HCT116 (cell line): Measurements from ENCODE around the gene TSACC. TPM values are rescaled to one million over a fixed set of nuclear protein-coding genes. Genes with fewer than 3 reads are reported as not detected.

Source experiments
- ATAC-seq: fragments of 200-7000 bp; cut with Tn5 transposase; 2 replicates; pipeline ENCODE4 v1.9.1; 2020; ENCODE audit warnings: mild to moderate bottlenecking, moderate library complexity
- BruUV-seq: library from RNA; stranded (reverse); fragments of 400-500 nt; replicated peaks from 2 replicates; lab custom pipeline; 2021; lab: Mats Ljungman, UMichigan
- CTCF ChIA-PET: fragments of 300-600 bp; sonication (Branson Sonifier 250); formaldehyde crosslinking; loops from one replicate; lab custom pipeline; 2021; ENCODE audit warnings: antibody characterized with exemption; lab: Charles Lee
- POLR2A ChIA-PET: fragments of 300-600, 350-600 bp; sonication (Branson Sonifier 250); formaldehyde crosslinking; loops from one replicate; lab custom pipeline; 2021; ENCODE audit warnings: antibody characterized with exemption; lab: Charles Lee
- RAD21 ChIA-PET, 2 experiments: fragments of 300-600 bp; sonication (Branson Sonifier 250); formaldehyde crosslinking; loops; one replicate each; lab custom pipeline; 2023; ENCODE audit warnings: low total read pairs in 2 of 2; ENCODE audit not compliant: uncharacterized antibody in 2 of 2, unreplicated experiment in 2 of 2, low non-redundant PET in 1 of 2; lab: Charles Lee
- DNase-seq: peaks from one replicate; pipeline ENCODE4 v3.0.0-alpha.2; 2010; ENCODE audit warnings: low read depth, low spot score
- H2AFZ ChIP-seq: fragments of 200-600 bp; shearing (Covaris generic), sonication (generic); 2 replicates; pipeline ENCODE4 v1.6.1; 2017; ENCODE audit warnings: low read depth, mixed run types, mixed read lengths, antibody characterized with exemption, low read length; ENCODE audit not compliant: poor library complexity, severe bottlenecking
- H3K27ac ChIP-seq: 2 replicates; pipeline ENCODE4 v1.5.1; 2012; ENCODE audit warnings: low read depth, low read length
- H3K27me3 ChIP-seq: fragments of 200-600 bp; sonication (generic); 2 replicates; pipeline ENCODE4 v1.6.1; 2016; ENCODE audit warnings: mixed run types, low read length, mixed read lengths; ENCODE audit not compliant: insufficient read depth
- H3K36me3 ChIP-seq, 2 experiments: fragments of 200-500 bp in 1 of 2; fragments of 200-600 bp in 1 of 2; sonication (Bioruptor generic) in 1 of 2; sonication (generic) in 1 of 2; 2 replicates each; pipeline versions ENCODE4 v1.5.1 to v1.6.1; 2014 to 2016; ENCODE audit warnings: low read length in 2 of 2, inconsistent platforms in 1 of 2, mixed read lengths in 1 of 2, mixed run types in 1 of 2; ENCODE audit not compliant: insufficient read depth in 2 of 2, control insufficient read depth in 1 of 2
- H3K4me1 ChIP-seq, 2 experiments: fragments of 200-600 bp in 1 of 2; sonication (generic) in 1 of 2; 2 replicates each; pipeline versions ENCODE4 v1.5.1 to v1.6.1; 2012 to 2017; ENCODE audit warnings: low read length in 2 of 2, inconsistent platforms in 1 of 2, mild to moderate bottlenecking in 1 of 2, mixed read lengths in 1 of 2, mixed run types in 1 of 2, moderate library complexity in 1 of 2; ENCODE audit not compliant: insufficient read depth in 2 of 2, control insufficient read depth in 1 of 2
- H3K4me2 ChIP-seq: fragments of 200-600 bp; sonication (generic); 2 replicates; pipeline ENCODE4 v1.6.1; 2017; ENCODE audit warnings: mixed run types, low read length, mixed read lengths
- H3K4me3 ChIP-seq, 2 experiments: fragments of 200-600 bp in 1 of 2; sonication (generic) in 1 of 2; replicated peaks in 1 of 2; 2 replicates each; pipeline ENCODE4 v1.5.1; 2011 to 2016; ENCODE audit warnings: low read length in 2 of 2, control low read depth in 1 of 2, low read depth in 1 of 2, mild to moderate bottlenecking in 1 of 2, mixed read lengths in 1 of 2, mixed run types in 1 of 2
- H3K79me2 ChIP-seq: fragments of 200-600 bp; sonication (generic); 2 replicates; pipeline ENCODE4 v1.6.1; 2017; ENCODE audit warnings: mild to moderate bottlenecking, mixed run types, low read length, moderate library complexity, mixed read lengths; ENCODE audit not compliant: insufficient read depth
- H3K9ac ChIP-seq: fragments of 200-600 bp; sonication (generic); 2 replicates; pipeline ENCODE4 v1.6.1; 2016; ENCODE audit warnings: low read length, mixed read lengths
- H3K9me2 ChIP-seq: fragments of 200-600 bp; sonication (generic), shearing (Covaris generic); 2 replicates; pipeline ENCODE4 v1.6.1; 2017; ENCODE audit warnings: mixed run types, mild to moderate bottlenecking, moderate library complexity; ENCODE audit not compliant: insufficient read depth
- H3K9me3 ChIP-seq, 2 experiments: fragments of 200-500 bp in 1 of 2; fragments of 200-600 bp in 1 of 2; sonication (Bioruptor generic) in 1 of 2; sonication (generic) in 1 of 2; 2 replicates each; pipeline ENCODE4 v1.6.1; 2014 to 2017; ENCODE audit warnings: low read length in 2 of 2, mixed read lengths in 2 of 2, inconsistent platforms in 1 of 2, low read depth in 1 of 2, mild to moderate bottlenecking in 1 of 2, mixed run types in 1 of 2, moderate library complexity in 1 of 2; ENCODE audit not compliant: control insufficient read depth in 1 of 2, insufficient read depth in 1 of 2
- H4K20me1 ChIP-seq: fragments of 200-600 bp; sonication (generic), shearing (Covaris generic); 2 replicates; pipeline ENCODE4 v1.6.1; 2017; ENCODE audit warnings: mixed run types, mild to moderate bottlenecking, moderate library complexity; ENCODE audit not compliant: insufficient read depth
- CBX3 ChIP-seq: IDR thresholded peaks from 2 replicates; pipeline ENCODE4 v1.6.1; 2012; ENCODE audit warnings: low read depth
- EZH2 ChIP-seq: fragments of 200-600 bp; sonication (generic); IDR thresholded peaks from 2 replicates; pipeline ENCODE4 v1.6.1; 2017; ENCODE audit warnings: antibody characterized with exemption, mixed run types
- RAD21 ChIP-seq: IDR thresholded peaks from 2 replicates; pipeline ENCODE4 v1.6.1; 2012; ENCODE audit warnings: low read depth, mild to moderate bottlenecking
- SRF ChIP-seq: IDR thresholded peaks from 2 replicates; pipeline ENCODE4 v1.6.1; 2012; ENCODE audit warnings: low read depth
- intact Hi-C: fragments of 100-400 bp; cut with micrococcal nuclease; formaldehyde crosslinking; loops from 2 replicates; pipeline ENCODE4 v1.10.0; 2022
- total RNA-seq: library from RNA; stranded (reverse); gene quantifications from one replicate; pipeline ENCODE4 v1.2.1, GENCODE V29; 2021; ENCODE audit not compliant: unreplicated experiment
- TF ChIP-seq, protein P1 (sequence below): IDR thresholded peaks from 2 replicates; pipeline ENCODE4 v1.6.1; 2011; ENCODE audit warnings: mild to moderate bottlenecking, low read length, moderate library complexity; ENCODE audit not compliant: insufficient replicate concordance; ENCODE audit errors: extremely low read depth
- TF ChIP-seq, protein P2 (sequence below): IDR thresholded peaks from 2 replicates; pipeline ENCODE4 v1.6.1; 2012
- TF ChIP-seq, protein P3 (sequence below), 3 experiments: fragments of 200-600 bp in 1 of 3; sonication (generic) in 1 of 3; IDR thresholded peaks in 2 of 3; conservative IDR thresholded peaks in 1 of 3; 2 replicates each; pipeline ENCODE4 v1.5.1; 2012 to 2017; ENCODE audit warnings: low read depth in 2 of 3, low read length in 2 of 3, antibody characterized with exemption in 1 of 3, borderline replicate concordance in 1 of 3, control low read depth in 1 of 3, mild to moderate bottlenecking in 1 of 3, mixed read lengths in 1 of 3, mixed run types in 1 of 3, moderate library complexity in 1 of 3; ENCODE audit not compliant: insufficient read depth in 1 of 3
- TF ChIP-seq, protein P4 (sequence below): IDR thresholded peaks from 2 replicates; pipeline ENCODE4 v1.6.1; 2012; ENCODE audit warnings: low read depth

TSACC gene
- total RNA-seq, 1 experiment from 2014 or later, result 1.0 TPM

DNA sequence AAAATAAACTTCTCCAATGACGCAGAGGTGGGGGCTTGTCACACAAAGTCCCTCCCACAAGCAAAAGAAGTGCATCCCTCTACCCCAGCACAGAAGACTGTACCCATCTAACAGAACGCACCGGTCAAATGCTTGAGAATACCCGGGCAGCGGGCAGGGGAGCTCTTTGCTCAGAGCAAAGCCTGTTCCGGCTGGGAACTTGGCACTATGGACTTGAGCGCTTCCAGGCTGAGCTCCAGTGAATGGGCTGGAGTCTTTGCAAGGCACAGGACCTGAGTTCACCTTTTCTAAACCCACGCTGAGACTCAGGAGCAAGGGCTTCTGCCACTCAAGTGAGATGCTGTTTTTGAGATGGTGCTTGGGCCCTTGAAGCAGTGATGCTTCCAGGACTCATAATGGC, 51.0 kb downstream of the TSACC start (continued):
- TF ChIP-seq, protein P1, sequence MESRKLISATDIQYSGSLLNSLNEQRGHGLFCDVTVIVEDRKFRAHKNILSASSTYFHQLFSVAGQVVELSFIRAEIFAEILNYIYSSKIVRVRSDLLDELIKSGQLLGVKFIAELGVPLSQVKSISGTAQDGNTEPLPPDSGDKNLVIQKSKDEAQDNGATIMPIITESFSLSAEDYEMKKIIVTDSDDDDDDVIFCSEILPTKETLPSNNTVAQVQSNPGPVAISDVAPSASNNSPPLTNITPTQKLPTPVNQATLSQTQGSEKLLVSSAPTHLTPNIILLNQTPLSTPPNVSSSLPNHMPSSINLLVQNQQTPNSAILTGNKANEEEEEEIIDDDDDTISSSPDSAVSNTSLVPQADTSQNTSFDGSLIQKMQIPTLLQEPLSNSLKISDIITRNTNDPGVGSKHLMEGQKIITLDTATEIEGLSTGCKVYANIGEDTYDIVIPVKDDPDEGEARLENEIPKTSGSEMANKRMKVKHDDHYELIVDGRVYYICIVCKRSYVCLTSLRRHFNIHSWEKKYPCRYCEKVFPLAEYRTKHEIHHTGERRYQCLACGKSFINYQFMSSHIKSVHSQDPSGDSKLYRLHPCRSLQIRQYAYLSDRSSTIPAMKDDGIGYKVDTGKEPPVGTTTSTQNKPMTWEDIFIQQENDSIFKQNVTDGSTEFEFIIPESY, result no peak
- TF ChIP-seq, all 23 proteins: peak for 0

DNA sequence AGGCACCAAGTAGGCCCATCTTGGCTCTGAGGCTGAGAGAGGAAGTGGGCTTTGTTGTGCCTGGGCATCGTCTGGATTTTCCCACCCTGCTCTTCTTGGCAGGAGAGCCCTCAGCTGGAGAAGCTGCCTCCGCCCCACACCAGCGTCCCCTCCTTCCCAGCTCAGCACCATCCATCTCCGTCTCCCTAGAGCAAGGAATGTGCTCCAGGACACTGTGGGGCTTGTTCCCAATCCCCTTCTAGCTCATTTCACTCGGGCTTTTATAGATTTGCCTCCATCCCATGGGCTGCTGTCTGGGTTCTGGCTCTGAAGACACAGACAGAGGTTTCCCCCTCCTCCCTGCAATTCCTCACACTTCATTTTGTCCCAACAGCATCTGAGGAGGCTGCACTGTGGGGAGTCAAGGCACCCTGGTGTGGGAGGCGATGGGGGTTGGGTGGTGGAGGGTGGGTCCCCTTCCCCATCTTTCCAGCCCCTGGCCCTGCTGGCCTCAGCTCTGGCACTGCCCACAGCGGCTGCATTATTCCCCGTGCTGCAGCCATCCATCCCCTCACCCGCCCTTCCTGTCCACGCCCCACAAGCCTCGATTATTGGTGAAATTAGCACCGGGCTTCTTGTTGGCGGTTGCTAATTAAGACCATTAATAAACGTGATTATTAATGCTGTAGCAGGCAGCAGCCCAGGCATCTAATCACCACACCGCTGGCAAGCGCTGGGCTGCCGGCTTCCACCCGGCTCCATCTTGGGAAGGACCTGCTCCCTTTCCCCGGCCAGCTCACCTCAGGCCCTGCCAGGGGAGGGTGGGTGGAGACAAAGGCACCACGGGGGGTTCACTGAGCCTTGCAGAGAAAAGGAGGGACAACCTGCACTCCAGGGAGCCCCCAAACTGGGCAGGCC, 52.4 kb downstream of the TSACC start:
- BruUV-seq, result no TSS peak
- Histone ChIP-seq H3K4me1 (peaks cover 0 to 14% of the 10 kb centered on the region in 2 experiments; a peak in 2 of 4 replicates), H3K27ac (no peak overlapping the region), H3K9ac (no peak overlapping the region), H3K36me3 (no peaks in the 10 kb centered on the region), H3K27me3 (no peaks in the 10 kb centered on the region), H4K20me1 (no peaks in the 10 kb centered on the region)
- ChIA-PET RAD21 (no interaction called here), POLR2A (no interaction called here)
- no peak for ATAC-seq
- TF ChIP-seq EZH2 (no peak), CBX3 (no peak), RAD21 (no peak), SRF (no peak)
- TF ChIP-seq, protein P2, sequence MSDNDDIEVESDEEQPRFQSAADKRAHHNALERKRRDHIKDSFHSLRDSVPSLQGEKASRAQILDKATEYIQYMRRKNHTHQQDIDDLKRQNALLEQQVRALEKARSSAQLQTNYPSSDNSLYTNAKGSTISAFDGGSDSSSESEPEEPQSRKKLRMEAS, result no peak
- TF ChIP-seq, protein P3, sequence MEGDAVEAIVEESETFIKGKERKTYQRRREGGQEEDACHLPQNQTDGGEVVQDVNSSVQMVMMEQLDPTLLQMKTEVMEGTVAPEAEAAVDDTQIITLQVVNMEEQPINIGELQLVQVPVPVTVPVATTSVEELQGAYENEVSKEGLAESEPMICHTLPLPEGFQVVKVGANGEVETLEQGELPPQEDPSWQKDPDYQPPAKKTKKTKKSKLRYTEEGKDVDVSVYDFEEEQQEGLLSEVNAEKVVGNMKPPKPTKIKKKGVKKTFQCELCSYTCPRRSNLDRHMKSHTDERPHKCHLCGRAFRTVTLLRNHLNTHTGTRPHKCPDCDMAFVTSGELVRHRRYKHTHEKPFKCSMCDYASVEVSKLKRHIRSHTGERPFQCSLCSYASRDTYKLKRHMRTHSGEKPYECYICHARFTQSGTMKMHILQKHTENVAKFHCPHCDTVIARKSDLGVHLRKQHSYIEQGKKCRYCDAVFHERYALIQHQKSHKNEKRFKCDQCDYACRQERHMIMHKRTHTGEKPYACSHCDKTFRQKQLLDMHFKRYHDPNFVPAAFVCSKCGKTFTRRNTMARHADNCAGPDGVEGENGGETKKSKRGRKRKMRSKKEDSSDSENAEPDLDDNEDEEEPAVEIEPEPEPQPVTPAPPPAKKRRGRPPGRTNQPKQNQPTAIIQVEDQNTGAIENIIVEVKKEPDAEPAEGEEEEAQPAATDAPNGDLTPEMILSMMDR (IDR thresholded peaks at IDR 0.05 in 2 of 3, conservative IDR thresholded peaks at IDR 0.05 in 1 of 3; ENCODE audit: borderline replicate concordance in 1 of 3, insufficient read depth in 1 of 3, low read depth in 2 of 3, low read length in 2 of 3), result no peak
- TF ChIP-seq, protein P4, sequence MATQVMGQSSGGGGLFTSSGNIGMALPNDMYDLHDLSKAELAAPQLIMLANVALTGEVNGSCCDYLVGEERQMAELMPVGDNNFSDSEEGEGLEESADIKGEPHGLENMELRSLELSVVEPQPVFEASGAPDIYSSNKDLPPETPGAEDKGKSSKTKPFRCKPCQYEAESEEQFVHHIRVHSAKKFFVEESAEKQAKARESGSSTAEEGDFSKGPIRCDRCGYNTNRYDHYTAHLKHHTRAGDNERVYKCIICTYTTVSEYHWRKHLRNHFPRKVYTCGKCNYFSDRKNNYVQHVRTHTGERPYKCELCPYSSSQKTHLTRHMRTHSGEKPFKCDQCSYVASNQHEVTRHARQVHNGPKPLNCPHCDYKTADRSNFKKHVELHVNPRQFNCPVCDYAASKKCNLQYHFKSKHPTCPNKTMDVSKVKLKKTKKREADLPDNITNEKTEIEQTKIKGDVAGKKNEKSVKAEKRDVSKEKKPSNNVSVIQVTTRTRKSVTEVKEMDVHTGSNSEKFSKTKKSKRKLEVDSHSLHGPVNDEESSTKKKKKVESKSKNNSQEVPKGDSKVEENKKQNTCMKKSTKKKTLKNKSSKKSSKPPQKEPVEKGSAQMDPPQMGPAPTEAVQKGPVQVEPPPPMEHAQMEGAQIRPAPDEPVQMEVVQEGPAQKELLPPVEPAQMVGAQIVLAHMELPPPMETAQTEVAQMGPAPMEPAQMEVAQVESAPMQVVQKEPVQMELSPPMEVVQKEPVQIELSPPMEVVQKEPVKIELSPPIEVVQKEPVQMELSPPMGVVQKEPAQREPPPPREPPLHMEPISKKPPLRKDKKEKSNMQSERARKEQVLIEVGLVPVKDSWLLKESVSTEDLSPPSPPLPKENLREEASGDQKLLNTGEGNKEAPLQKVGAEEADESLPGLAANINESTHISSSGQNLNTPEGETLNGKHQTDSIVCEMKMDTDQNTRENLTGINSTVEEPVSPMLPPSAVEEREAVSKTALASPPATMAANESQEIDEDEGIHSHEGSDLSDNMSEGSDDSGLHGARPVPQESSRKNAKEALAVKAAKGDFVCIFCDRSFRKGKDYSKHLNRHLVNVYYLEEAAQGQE, result no peak
- TF ChIP-seq, all 23 proteins: peak for 0
- Histone ChIP-seq H3K9me2 (no peaks in the 10 kb centered on the region), H2AFZ (no peak overlapping the region), H3K4me3 (no peak overlapping the region), H3K79me2 (no peaks in the 10 kb centered on the region), H3K9me3 (no peaks in the 10 kb centered on the region), H3K4me2 (no peak overlapping the region)
- CTCF ChIA-PET, result interaction anchor here (2.9 kb wide), 1 partner anchor 55 kb away, joined by 13 read pairs; no protein-coding TSS in a partner anchor
- intact Hi-C loops, result no loop called here
- no peak for DNase-seq
